Psoas muscle (tissue), 8 donors: ENCODE data around the gene MRNIP. TPM values are rescaled to one million over a fixed set of nuclear protein-coding genes. Genes with fewer than 3 reads are reported as not detected.

ENCODE experiments used
- ATAC-seq, 4 donors: fragments of 200-7000 bp; cut with Tn5 transposase; one replicate each; pipeline ENCODE4 v1.9.1; 2020; ENCODE audit warnings: moderate library complexity in 3 of 4, mild to moderate bottlenecking in 2 of 4
- DNase-seq, 2 donors: peaks; one replicate each; pipeline ENCODE4 v3.0.0-alpha.2; 2020
- H3K27ac ChIP-seq: fragments of 200-600 bp; one replicate; pipeline ENCODE4 v1.8.0; 2022
- H3K27me3 ChIP-seq, 3 donors: fragments of 200-600 bp in 1 of 3; one replicate each; pipeline versions ENCODE4 v1.6.1 to v1.8.0; 2013 to 2022; ENCODE audit warnings: low read length in 2 of 3, mild to moderate bottlenecking in 2 of 3, moderate library complexity in 1 of 3; ENCODE audit not compliant: insufficient read depth in 3 of 3
- H3K36me3 ChIP-seq, 2 donors: fragments of 200-600 bp in 1 of 2; one replicate each; pipeline versions ENCODE4 v1.6.1 to v1.8.0; 2013 to 2022; ENCODE audit warnings: low read depth in 1 of 2, mild to moderate bottlenecking in 1 of 2, moderate library complexity in 1 of 2; ENCODE audit not compliant: insufficient read depth in 1 of 2
- H3K4me1 ChIP-seq: fragments of 200-600 bp; one replicate; pipeline ENCODE4 v1.8.0; 2022
- H3K4me3 ChIP-seq: fragments of 200-600 bp; one replicate; pipeline ENCODE4 v1.8.0; 2022; ENCODE audit warnings: mild to moderate bottlenecking
- H3K9me3 ChIP-seq: fragments of 200-600 bp; one replicate; pipeline ENCODE4 v1.8.0; 2022
- CTCF ChIP-seq: fragments of 200-600 bp; IDR thresholded peaks from one replicate; pipeline ENCODE4 v1.8.0; 2022; ENCODE audit warnings: antibody characterized with exemption
- WGBS, 3 donors: extraction: QIAGEN DNeasy Blood & Tissue Kit; methylation state at CpG; one replicate each; pipeline versions ENCODE4 v1.1.6 to v1.1.7; 2013; 5-methylcytosine and 5-hydroxymethylcytosine counted together
- intact Hi-C, 2 donors: fragments of 100-400 bp; cut with DNase I; formaldehyde crosslinking; loops; one replicate each; pipeline versions ENCODE4 v1.11.0 to v1.14.2; 2022
- polyA plus RNA-seq, 3 donors: library from polyadenylated mRNA; stranded (reverse); fragments of 200-250 nt; gene quantifications; one replicate each; pipeline ENCODE4 v1.2.3, GENCODE V29; 2013
- total RNA-seq, 4 donors: library from RNA; stranded (reverse); fragmentation: NEBNext Ultra II Directional in 2 of 4; extraction: Animal tissue kit (Norgen Biotek cat#: 25700) in 2 of 4; gene quantifications; one replicate each; pipeline versions ENCODE4 v1.2.1 to v1.2.4, GENCODE V29; 2021 to 2023
- donor health status: healthy with polysubstance abuse.
- donor health status: DM: no; HTN: no; CAD: no; lungs with moderate emphysema.
- donor health status: Bipolar disorder and iron deficiency.
- donor health status: healthy.
- donor health status: DM: yes; HTN: yes; CAD: no.
- donor health status: DM: no; HTN: no; CAD: no.
- donor health status: DM: no; HTN: no; CAD: no.
- donor health status: DM: yes; HTN: yes; CAD: no.

The MRNIP gene
- total and polyA plus RNA-seq, 7 donors = 2.1 to 30.4 (median 7.9) TPM

DNA sequence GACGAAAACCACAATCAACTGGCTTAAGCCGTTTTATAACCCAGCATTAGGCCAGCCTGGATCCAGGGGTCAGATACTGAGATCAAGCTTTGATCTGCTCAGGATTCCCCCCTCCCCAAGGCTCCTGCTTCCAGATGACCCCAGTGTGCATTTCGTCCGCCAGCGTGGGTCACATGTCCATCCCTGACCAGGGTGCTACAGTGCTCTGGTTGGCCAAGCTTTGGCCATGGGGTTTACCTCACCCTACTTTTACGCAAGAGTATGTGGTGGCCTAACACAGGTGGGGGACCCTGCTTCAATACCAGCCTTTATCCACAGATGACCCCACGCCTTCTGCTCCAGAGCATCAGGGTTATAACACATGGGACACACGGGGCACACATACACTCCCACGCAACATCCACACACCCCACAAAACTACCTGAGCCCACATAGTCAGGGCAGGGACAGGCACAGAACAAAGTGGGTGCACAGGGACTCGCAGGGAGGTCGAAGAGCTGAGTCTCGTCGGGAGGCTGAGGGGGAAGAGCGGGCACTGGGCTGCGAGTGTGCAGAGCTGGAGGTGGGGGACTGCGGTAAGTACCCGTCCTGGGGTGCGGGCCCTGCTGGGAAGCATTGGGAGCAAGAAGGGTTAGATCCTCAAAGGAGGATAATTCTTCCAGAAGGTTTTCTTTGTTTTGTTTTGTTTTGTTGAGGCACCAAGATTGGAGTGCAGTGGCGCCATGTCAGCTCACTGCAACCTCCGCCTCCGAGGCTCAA is 42.9 kb downstream of the MRNIP start:
- H3K9me3 ChIP-seq = no peaks in the 10 kb centered on the region
- H3K27ac ChIP-seq = no peak overlapping the region
- ATAC-seq = no peak
- intact Hi-C loops = no loop called here
- H3K4me3 ChIP-seq = no peak overlapping the region
- WGBS, 3 donors = 93 to 97% (median 96%) methylated on average over 21 of the region's 21 CpGs
- peak in 1 of 2 donors; percentile 11 for DNase-seq
- peaks cover 0 to 4% of the 10 kb centered on the region in 2 donors for H3K36me3 ChIP-seq
- no peaks in the 10 kb centered on the region for H3K27me3 ChIP-seq
- no peak for TF ChIP-seq CTCF
- peaks cover 24% of the 10 kb centered on the region for H3K4me1 ChIP-seq

DNA sequence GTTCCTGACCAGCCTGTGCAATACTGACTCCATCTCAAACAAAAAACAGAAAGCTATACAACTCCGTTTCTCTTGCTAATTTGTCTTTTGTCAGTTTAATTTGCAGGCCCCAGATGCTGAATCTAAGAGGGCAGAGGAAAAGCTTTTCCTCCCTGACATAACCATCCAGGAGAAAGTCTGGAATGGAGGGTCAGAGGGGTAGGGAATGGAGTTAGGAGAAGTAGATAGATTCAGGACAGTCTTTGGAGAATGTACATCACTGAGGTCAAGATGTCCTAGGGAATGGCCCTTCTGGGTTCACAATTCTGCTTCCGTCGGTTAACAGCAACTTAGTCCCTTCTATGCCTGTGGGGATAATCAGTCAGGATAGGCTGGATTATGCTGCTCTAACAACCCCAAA is 44.5 kb downstream of the MRNIP start:
- no peak overlapping the region for H3K27ac ChIP-seq
- H3K4me1 ChIP-seq = peaks cover 15% of the 10 kb centered on the region
- no peaks in the 10 kb centered on the region for H3K27me3 ChIP-seq
- intact Hi-C loops = no loop called here
- no peaks in the 10 kb centered on the region for H3K9me3 ChIP-seq
- no peak overlapping the region for H3K4me3 ChIP-seq
- DNase-seq (no peak), ATAC-seq (no peak)
- 70 to 84% (median 81%) methylated on average over 3 of the region's 3 CpGs for WGBS, 3 donors
- H3K36me3 ChIP-seq = peaks cover 0 to 4% of the 10 kb centered on the region in 2 donors
- TF ChIP-seq CTCF = no peak

GRCh38 chr5:179812997-179813607 is 45.5 kb downstream of the MRNIP start:
- ATAC-seq (no peak), DNase-seq (no peak)
- 90 to 95% (median 93%) methylated on average over 5 of the region's 5 CpGs for WGBS, 3 donors
- no peak overlapping the region for H3K27ac ChIP-seq
- intact Hi-C loops = no loop called here
- H3K4me3 ChIP-seq = no peak overlapping the region
- H3K36me3 ChIP-seq = peaks cover 0 to 4% of the 10 kb centered on the region in 2 donors
- no peak for TF ChIP-seq CTCF
- no peaks in the 10 kb centered on the region for H3K9me3 ChIP-seq
- peaks cover 10% of the 10 kb centered on the region for H3K4me1 ChIP-seq
- H3K27me3 ChIP-seq = no peaks in the 10 kb centered on the region

DNA sequence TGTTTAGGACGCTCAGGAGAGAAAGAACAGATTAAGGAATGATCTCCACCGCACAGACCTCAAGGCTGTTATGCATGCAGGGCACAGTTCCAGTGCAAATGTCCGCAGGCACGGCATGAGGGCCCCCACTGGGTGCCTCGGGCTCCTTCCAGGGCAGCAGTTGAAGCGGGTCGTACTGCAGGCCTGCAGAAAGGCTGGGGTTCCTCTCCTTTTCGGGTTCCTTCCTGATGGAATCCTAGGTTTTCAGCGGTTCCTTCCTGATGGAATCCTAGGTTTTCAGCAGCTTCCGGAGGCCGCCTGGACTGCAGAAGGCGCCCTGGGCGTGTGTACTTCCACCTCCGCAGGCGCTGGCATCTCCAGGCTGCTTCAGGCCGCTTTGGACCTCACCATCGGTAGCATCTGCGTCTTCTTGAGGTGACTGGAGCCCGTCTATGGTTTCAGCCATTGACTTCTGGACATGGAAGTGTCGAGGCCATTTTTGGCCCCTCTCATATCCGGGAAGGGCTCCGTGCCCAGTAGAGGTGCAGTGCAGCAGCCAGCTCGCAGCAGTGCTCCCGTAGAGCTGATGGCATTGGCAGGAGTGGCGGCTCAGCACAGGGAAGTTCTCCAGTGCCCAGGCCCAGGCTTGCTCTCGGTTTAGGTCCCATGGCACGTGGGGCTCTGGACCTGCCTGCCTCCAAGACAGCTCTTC is 46.3 kb downstream of the MRNIP start:
- Histone ChIP-seq H3K4me3 (no peak overlapping the region), H3K4me1 (peaks cover 11% of the 10 kb centered on the region), H3K9me3 (no peaks in the 10 kb centered on the region), H3K27ac (no peak overlapping the region), H3K27me3 (no peaks in the 10 kb centered on the region), H3K36me3 (peaks cover 0 to 4% of the 10 kb centered on the region in 2 donors)
- intact Hi-C loops = no loop called here
- peak in 1 of 2 donors; percentile 48 for DNase-seq
- no peak for ATAC-seq
- no peak for TF ChIP-seq CTCF
- 71 to 86% (median 76%) methylated on average over 27 of the region's 27 CpGs for WGBS, 3 donors
